ENCODE results near the gene MACROD1.

DNA sequence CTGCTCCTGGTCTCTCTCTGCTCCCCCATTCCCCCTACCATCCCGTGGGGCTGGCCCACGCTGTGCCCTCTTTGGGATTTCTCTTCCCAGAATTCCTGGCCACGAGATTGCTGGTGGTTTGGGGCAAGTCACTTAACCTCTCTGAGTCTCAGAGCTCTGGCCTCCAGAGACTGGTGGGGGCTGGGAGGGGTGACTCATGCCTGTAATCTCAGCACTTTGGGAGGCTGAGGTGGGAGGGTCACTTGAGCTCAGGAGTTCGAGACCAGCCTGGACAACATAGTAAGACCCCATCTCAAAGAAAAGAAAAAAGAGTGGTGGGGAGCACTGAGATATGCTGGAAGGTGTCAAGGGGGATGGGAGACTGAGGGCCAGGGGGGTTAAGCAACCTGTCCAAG, 161.3 kb downstream of the MACROD1 start:
- TF ChIP-seq, protein P1, sequence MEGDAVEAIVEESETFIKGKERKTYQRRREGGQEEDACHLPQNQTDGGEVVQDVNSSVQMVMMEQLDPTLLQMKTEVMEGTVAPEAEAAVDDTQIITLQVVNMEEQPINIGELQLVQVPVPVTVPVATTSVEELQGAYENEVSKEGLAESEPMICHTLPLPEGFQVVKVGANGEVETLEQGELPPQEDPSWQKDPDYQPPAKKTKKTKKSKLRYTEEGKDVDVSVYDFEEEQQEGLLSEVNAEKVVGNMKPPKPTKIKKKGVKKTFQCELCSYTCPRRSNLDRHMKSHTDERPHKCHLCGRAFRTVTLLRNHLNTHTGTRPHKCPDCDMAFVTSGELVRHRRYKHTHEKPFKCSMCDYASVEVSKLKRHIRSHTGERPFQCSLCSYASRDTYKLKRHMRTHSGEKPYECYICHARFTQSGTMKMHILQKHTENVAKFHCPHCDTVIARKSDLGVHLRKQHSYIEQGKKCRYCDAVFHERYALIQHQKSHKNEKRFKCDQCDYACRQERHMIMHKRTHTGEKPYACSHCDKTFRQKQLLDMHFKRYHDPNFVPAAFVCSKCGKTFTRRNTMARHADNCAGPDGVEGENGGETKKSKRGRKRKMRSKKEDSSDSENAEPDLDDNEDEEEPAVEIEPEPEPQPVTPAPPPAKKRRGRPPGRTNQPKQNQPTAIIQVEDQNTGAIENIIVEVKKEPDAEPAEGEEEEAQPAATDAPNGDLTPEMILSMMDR (IDR thresholded peaks at IDR 0.05), result no peak
- TF ChIP-seq POLR2A (IDR thresholded peaks at IDR 0.05), result no peak

All from adrenal gland (tissue), 5 donors.